Smooth muscle cell (in vitro differentiated cells): Measurements from ENCODE around the gene ZMYM4. TPM values are rescaled to one million over a fixed set of nuclear protein-coding genes. Genes with fewer than 3 reads are reported as not detected.

Experiments
- DNase-seq: peaks from one replicate; lab custom pipeline; 2025; ENCODE audit not compliant: unreplicated experiment; lab: John Stamatoyannopoulos, UW
- H2AFZ ChIP-seq: fragments of 200-600 bp; sonication (generic); 2 replicates; pipeline ENCODE4 v1.6.0; 2016; ENCODE audit warnings: antibody characterized with exemption, low read depth, mild to moderate bottlenecking
- H3F3A ChIP-seq: fragments of 200-600 bp; sonication (generic); 2 replicates; pipeline ENCODE4 v1.6.0; 2017; ENCODE audit warnings: antibody characterized with exemption, low read depth
- H3K27ac ChIP-seq: fragments of 200-600 bp; sonication (generic); 2 replicates; pipeline ENCODE4 v1.5.1; 2016; ENCODE audit warnings: low read depth, mild to moderate bottlenecking
- H3K27me3 ChIP-seq: fragments of 200-600 bp; sonication (generic); 2 replicates; pipeline ENCODE4 v1.6.1; 2016; ENCODE audit warnings: low read depth, mild to moderate bottlenecking
- H3K36me3 ChIP-seq: fragments of 200-600 bp; sonication (generic); 2 replicates; pipeline ENCODE4 v1.5.1; 2016; ENCODE audit warnings: low read depth
- H3K4me1 ChIP-seq: fragments of 200-600 bp; sonication (generic); 2 replicates; pipeline ENCODE4 v1.5.1; 2016; ENCODE audit warnings: low read depth
- H3K4me2 ChIP-seq: fragments of 200-600 bp; sonication (generic); 2 replicates; pipeline ENCODE4 v1.6.0; 2016; ENCODE audit warnings: mild to moderate bottlenecking
- H3K4me3 ChIP-seq: fragments of 200-600 bp; sonication (generic); 2 replicates; pipeline ENCODE4 v1.5.1; 2016; ENCODE audit warnings: mild to moderate bottlenecking
- H3K79me2 ChIP-seq: fragments of 200-600 bp; sonication (generic); 2 replicates; pipeline ENCODE4 v1.6.0; 2016; ENCODE audit warnings: low read depth, mild to moderate bottlenecking
- H3K9ac ChIP-seq: fragments of 200-600 bp; sonication (generic); 2 replicates; pipeline ENCODE4 v1.6.0; 2016; ENCODE audit warnings: low read depth
- H3K9me3 ChIP-seq: fragments of 200-600 bp; sonication (generic); replicated peaks from 2 replicates; pipeline ENCODE4 v1.5.1; 2016; ENCODE audit warnings: low read depth
- H4K20me1 ChIP-seq: fragments of 200-600 bp; sonication (generic); 2 replicates; pipeline ENCODE4 v1.6.0; 2016; ENCODE audit warnings: low read depth
- CTCF ChIP-seq: fragments of 200-600 bp; sonication (generic); IDR thresholded peaks from 2 replicates; pipeline ENCODE4 v1.5.1; 2017; ENCODE audit warnings: borderline replicate concordance, mild to moderate bottlenecking, antibody characterized with exemption; ENCODE audit not compliant: insufficient read depth, poor library complexity, severe bottlenecking
- WGBS: methylation state at CpG from one replicate; pipeline ENCODE4 v1.1.7; 2016; ENCODE audit warnings: low lambda C conversion rate; 5-methylcytosine and 5-hydroxymethylcytosine counted together
- polyA plus RNA-seq: library from polyadenylated mRNA; unstranded; fragments of >200 nt; fragmentation: Nextera tagmentation; extraction: Ambion mirVana; gene quantifications from 2 replicates; pipeline ENCODE4 v1.2.1, GENCODE V29; 2016
- total RNA-seq: library from RNA; depleted of rRNA; stranded (reverse); fragments of >200 nt; gene quantifications from 2 replicates; pipeline ENCODE4 v1.2.3, GENCODE V29; 2014

Gene ZMYM4
- total and polyA plus RNA-seq, 2 experiments from 2014 or later = 18.7 to 27.2 TPM

GRCh38 chr1:35407743-35408142 lies 139.2 kb downstream of the ZMYM4 start:
- Histone ChIP-seq H3K36me3 (peaks cover 18% of the 10 kb centered on the region), H3K4me1 (no peaks in the 10 kb centered on the region), H3K9me3 (no peaks in the 10 kb centered on the region), H3K27me3 (no peaks in the 10 kb centered on the region), H3K9ac (no peak overlapping the region), H3K4me2 (no peak overlapping the region), H4K20me1 (no peaks in the 10 kb centered on the region), H2AFZ (no peak overlapping the region), H3K79me2 (no peaks in the 10 kb centered on the region), H3K27ac (no peak overlapping the region), H3F3A (no peaks in the 10 kb centered on the region), H3K4me3 (no peak overlapping the region)
- 98% methylated on average over 4 of the region's 4 CpGs for WGBS
- no peak for DNase-seq
- TF ChIP-seq CTCF = no peak

- no peak for TF ChIP-seq CTCF
- Histone ChIP-seq H3K9me3 (no peaks in the 10 kb centered on the region), H3K4me1 (no peaks in the 10 kb centered on the region), H2AFZ (no peak overlapping the region), H3K27ac (no peak overlapping the region), H3K9ac (no peak overlapping the region), H3K4me2 (no peak overlapping the region), H4K20me1 (no peaks in the 10 kb centered on the region), H3K27me3 (no peaks in the 10 kb centered on the region), H3K4me3 (no peak overlapping the region), H3K36me3 (peaks cover 18% of the 10 kb centered on the region), H3F3A (no peaks in the 10 kb centered on the region), H3K79me2 (no peaks in the 10 kb centered on the region)
- no peak for DNase-seq
- 97% methylated on average over 1 of the region's 1 CpG for WGBS
Observed at GRCh38 chr1:35408925-35409324, 140.4 kb downstream of the ZMYM4 start.

- no peaks in the 10 kb centered on the region for H3K4me1 ChIP-seq
- no peaks in the 10 kb centered on the region for H3K79me2 ChIP-seq
- no peak overlapping the region for H3K9ac ChIP-seq
- DNase-seq = no peak
- peaks cover 3% of the 10 kb centered on the region for H3F3A ChIP-seq
- TF ChIP-seq CTCF = no peak
- H4K20me1 ChIP-seq = peaks cover 4% of the 10 kb centered on the region
- no peaks in the 10 kb centered on the region for H3K9me3 ChIP-seq
- H3K27ac ChIP-seq = no peak overlapping the region
- H3K36me3 ChIP-seq = peaks cover 4% of the 10 kb centered on the region
- WGBS = 91% methylated on average over 2 of the region's 2 CpGs
- H3K4me2 ChIP-seq = no peak overlapping the region
- H2AFZ ChIP-seq = no peak overlapping the region
- H3K4me3 ChIP-seq = no peak overlapping the region
- H3K27me3 ChIP-seq = no peaks in the 10 kb centered on the region
Observed at GRCh38 chr1:35426097-35426586, 157.6 kb downstream of the ZMYM4 start.

GRCh38 chr1:35428360-35428759 lies 159.9 kb downstream of the ZMYM4 start:
- TF ChIP-seq CTCF = no peak
- H3K9ac ChIP-seq = no peak overlapping the region
- H3K4me2 ChIP-seq = no peak overlapping the region
- no peaks in the 10 kb centered on the region for H3K9me3 ChIP-seq
- no peaks in the 10 kb centered on the region for H3K36me3 ChIP-seq
- H3K27ac ChIP-seq = no peak overlapping the region
- WGBS = 97% methylated on average over 7 of the region's 7 CpGs
- H3K79me2 ChIP-seq = no peaks in the 10 kb centered on the region
- peaks cover 3% of the 10 kb centered on the region for H3F3A ChIP-seq
- no peak overlapping the region for H2AFZ ChIP-seq
- no peaks in the 10 kb centered on the region for H3K27me3 ChIP-seq
- H3K4me3 ChIP-seq = no peak overlapping the region
- no peaks in the 10 kb centered on the region for H3K4me1 ChIP-seq
- peaks cover 4% of the 10 kb centered on the region for H4K20me1 ChIP-seq
- DNase-seq = no peak
